Measurements from ENCODE around the gene MYLK. TPM values are rescaled to one million over a fixed set of nuclear protein-coding genes. Genes with fewer than 3 reads are reported as not detected.
"Not testable (repeated sequence)": the region's sequence is repeated elsewhere in the genome, so short reads cannot be mapped to it uniquely, and the experiment has no call there.

Gene MYLK
- total RNA-seq, 1 experiment from 2014 or later = not detected

DNA sequence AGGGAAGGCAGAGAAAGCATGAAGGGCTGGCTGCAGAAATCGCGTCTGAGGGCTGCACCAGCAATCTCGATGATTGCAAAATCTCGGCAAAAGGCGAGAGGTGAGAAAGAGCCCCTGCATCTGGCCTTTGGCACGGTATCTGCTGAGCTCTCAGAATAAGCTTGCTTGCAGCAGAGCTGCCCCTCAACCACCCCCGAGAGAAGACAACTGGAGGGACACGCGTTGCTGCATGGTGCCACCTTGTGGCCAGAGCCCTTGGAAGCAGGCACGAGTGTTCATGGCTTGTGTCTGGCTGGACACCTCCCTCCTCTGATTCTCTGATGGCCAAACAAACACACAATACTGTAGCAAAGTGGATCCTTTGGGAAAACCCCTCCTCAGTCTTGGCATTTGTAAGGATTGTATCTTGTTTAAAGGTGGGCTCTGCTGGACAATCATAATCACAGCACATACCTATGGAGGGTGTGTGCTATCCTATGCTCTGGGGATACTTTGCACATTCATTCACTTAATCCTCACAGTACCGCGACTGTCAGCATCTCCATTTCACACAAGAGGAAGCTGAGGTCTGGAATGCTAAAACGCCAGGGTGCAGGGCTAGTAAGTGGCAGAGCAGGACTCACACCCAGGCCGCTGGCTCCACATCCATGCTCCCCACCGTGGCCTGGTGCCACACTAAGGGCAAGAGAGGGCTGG lies 164.9 kb downstream of the MYLK start:
- in situ Hi-C loops (cut with HindIII; ENCODE audit: low sequenced_read_pairs) = not testable (repeated sequence)
- DNase-seq (ENCODE audit: low spot score) = peak; percentile 78

DNA sequence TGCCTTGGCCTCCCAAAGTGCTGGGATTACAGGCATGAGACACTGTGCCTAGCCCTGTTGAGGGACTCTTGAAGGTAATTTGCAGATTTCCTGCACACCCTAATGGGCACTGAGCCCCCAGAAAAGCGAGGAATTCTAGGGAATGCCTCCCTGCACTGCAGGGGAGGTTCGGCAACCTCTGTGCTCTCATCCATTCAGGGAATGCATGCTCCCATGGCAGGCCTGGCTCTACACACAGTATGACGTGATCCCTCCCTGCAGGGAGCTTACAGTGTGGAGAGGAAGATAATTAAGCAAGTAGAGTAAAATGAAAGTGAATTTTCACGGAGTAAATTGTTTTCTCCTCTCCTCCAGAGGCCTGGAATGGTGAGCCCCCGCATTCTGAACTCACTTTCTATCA lies 166.0 kb downstream of the MYLK start:
- DNase-seq (ENCODE audit: low spot score) = no peak
- in situ Hi-C loops (cut with HindIII; ENCODE audit: low sequenced_read_pairs) = no loop called here

DNA sequence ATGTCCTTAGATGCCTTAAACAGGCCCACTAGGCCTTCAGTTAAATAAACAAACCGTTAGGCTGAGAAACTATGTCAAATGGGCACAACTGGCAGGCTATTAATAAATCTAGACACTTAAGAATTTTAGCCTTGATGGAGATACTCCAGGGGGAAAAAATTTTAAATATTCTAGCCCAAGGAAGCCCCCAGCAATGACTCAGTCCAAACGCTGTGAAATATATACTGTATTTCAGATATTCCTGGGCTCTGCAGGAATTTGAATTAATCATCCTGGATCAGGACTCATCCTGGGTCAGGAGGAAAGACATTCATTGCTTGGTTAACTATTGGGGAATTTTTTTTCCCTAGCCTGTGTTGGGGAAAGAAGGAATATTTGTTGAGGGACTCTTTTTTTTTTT lies 166.7 kb downstream of the MYLK start:
- in situ Hi-C loops (cut with HindIII; ENCODE audit: low sequenced_read_pairs); DNase-seq (ENCODE audit: low spot score): not testable (repeated sequence)

DNA sequence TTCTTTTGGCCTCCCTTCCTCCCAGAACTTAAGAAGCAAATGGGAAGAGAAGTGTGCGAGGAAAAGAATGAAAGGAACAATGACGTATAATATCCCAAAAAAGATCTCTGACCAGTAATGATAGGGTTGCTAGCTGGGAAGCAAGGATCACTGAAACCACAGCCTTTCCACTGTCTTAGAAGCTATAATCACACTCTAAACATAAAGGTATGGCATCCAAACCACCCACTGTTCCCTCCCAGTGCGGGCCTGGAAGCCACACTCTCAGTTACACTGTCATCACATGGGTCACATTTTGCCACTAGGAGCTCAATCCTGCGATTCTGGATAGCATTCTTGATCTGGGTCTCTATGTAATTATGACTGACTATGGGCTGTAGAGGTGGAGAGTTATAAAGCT lies 167.7 kb downstream of the MYLK start:
- in situ Hi-C loops (cut with HindIII; ENCODE audit: low sequenced_read_pairs) = no loop called here
- DNase-seq (ENCODE audit: low spot score) = no peak

DNA sequence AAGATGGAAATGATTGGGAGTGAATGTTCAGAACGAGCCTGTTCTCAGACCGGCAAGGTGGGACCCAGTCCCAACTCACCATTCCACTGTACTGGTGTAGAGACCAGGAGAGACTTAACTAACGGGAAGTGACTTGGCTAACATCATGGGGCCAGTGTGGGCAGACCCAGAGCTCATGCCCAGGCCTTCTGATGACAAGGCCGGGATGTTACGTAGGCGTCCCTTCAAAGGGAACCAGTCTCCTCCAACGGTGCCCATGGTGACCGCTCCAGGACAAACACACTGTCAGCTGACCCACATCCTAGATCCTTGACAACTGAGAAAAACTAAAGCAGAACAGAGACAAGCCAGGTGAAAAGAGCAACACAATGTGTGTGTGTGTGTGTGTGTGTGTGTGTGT lies 170.9 kb downstream of the MYLK start:
- DNase-seq (ENCODE audit: low spot score) = no peak
- in situ Hi-C loops (cut with HindIII; ENCODE audit: low sequenced_read_pairs) = no loop called here

DNA sequence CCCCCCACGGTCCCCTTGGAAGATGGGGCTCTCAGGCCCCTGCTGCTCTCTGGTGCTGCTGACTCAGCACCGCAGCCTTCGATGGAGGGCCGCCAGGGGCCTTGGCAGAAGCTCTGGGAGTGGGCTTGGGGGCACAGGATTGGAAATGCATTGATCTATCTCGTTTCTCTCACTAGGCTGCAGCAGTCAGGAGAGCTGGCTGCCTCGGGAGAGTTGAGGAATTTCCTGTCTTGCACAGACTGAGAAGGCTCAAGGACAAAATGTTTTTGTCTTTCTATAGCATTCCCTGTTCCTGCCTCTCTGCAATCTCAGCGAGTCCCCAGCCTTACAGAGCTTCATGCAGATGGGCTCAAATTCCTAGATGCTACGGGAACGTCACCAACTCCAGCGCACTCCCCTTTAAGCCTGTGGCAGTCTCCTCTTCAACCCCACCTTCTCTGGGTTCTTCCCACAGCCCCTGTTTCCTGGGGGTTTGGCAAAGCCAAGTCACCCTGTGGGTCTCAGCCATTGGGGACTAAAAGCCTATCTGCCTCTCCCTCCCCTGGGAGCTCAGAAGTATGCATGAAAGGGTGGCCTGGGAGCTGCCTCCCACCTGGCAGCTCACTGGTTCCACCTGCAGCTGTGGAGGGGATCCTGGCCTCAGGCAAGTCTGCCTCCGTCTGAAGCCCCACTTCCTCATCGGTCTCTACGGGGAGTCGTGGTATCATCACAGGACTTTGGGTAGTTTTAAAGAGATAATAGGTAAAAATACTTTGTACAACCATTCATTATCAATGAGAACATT lies 171.9 kb downstream of the MYLK start:
- DNase-seq (ENCODE audit: low spot score) = no peak
- in situ Hi-C loops (cut with HindIII; ENCODE audit: low sequenced_read_pairs) = no loop called here

DNA sequence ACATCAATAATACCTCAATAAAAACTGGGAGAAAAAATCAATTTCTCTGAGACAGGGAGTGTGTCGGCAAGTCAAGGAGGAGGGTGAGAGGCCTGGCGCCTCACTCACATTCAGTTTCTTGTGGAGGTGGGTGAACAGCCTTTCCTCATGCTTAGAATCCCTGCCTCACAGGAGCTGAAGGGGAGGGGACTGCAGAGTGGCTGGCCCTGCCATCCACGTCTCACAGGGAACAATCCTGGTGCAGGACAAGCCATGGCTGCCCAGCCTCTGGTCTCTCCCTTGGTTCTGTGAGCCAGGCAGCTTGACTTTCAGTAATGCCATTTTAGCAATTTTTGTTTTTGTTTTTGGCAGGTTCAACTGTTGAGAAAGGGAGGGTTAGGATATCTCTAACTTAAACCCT lies 172.8 kb downstream of the MYLK start:
- in situ Hi-C loops (cut with HindIII; ENCODE audit: low sequenced_read_pairs) = no loop called here
- DNase-seq (ENCODE audit: low spot score) = no peak

DNA sequence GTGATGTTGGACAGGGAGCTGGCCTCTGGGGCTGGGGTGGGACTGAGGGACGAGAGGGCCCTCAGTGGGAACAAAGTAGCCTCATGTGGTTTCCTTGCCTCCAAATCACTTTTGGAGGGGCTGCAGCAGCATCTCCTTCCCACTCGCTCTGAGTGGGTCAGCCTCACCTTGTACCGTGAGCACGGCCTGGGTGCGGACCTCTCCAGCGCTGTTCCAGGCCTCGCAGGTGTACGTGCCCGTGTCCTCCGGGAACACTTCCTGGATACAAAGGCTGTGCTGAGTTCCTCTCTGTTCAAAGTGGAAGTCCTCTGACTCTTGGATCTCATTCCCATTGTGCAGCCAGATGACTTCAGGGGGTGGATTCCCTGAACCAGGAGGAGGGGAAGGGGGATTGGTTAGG lies 175.6 kb downstream of the MYLK start:
- in situ Hi-C loops (cut with HindIII; ENCODE audit: low sequenced_read_pairs) = no loop called here
- DNase-seq (ENCODE audit: low spot score) = no peak

DNA sequence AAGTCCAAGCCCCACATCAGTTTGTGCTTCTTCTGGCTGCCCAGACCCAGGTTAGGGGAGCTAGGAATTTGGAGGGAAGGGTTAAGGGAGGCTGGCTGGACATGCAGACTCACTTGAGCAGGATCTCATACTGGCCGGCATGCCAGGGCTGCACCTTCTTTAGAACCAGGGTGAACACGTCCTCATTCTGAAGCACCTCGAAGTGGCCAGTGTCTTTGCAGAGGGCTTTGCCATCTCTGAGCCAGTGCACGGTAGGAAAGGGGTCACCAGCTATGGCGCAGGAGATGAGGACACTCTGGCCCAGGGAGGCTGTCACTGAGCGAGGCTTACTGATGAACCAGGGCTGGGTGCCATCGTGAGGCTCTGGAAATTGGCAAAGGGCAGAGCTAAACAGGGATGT lies 176.5 kb downstream of the MYLK start:
- DNase-seq (ENCODE audit: low spot score); in situ Hi-C loops (cut with HindIII; ENCODE audit: low sequenced_read_pairs): not testable (repeated sequence)

DNA sequence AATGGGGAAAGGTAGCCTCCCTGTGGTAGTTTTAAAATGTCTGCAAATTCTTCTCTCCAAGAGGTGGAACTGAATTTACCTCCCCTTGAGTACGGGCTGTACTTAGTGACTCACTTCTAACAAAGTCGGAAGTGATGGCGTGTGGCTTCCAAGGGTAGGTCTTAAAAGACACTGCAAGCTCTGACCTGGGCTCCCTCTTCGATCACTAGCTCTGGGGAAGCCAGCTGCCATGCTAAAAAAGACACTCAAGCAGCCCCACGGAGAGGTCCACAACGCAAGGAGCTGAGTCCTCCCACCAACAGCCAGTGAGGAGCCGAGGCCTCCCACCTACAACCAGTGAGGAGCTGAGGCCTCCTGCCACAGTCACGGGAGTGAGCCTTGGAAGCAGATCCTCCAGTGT lies 177.3 kb downstream of the MYLK start:
- in situ Hi-C loops (cut with HindIII; ENCODE audit: low sequenced_read_pairs) = no loop called here
- no peak for DNase-seq (ENCODE audit: low spot score)

DNA sequence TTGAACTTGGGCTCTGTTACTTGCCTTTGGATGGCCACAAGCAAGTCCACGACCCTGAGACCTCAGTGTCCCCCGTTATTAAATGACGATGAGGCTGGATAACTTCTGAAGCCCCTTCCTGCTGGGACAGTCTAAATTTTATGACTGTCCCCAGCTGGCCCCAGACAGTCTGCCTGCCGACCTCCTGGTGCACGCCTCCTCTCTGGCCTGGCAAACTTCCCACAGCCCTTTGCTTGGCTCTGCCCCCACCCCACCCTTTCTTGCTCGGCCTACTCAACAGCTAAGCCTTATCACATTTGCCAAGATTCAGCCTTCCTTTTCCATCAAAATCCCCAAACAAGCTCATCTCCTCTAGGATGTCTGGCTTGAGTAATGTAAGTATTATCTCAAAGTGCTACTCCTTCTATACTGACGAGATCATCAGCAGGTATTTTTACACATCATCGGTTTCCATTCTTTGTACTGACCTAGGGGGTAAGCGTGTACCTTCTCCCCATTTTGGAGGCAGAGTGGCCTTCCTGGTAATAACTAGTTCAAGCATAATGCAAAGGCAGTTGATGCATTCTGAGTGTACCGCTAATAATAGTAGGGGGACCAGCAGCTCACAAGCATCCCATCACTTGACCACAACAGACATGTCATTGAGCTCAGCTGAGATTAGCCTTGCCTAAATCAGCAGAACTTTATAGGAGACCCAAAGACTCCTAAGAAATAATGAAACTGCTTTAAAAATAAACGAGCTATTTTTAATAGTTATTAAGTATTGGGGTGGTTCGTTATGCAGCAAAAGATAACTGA lies 178.4 kb downstream of the MYLK start:
- DNase-seq (ENCODE audit: low spot score) = no peak
- in situ Hi-C loops (cut with HindIII; ENCODE audit: low sequenced_read_pairs) = no loop called here

DNA sequence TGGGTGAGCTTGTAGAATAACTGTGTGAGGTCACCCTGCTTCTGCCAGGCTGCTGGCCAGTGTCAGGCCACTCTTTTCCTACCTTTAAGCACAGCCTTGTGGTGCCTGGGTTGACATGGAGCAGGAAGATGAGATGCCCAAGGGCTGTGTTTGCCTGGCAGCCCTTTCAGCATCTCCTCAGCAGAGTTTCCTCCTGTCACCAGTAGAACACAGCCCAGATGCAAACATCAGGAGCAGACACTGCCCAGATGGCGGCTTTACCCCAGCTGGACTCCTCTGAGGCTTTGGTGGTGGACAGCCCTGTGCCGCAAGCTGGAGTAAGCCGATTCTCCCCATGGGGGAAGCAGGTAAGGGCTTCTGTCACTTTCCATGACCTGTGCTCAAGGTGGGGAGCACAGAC lies 180.5 kb downstream of the MYLK start:
- in situ Hi-C loops (cut with HindIII; ENCODE audit: low sequenced_read_pairs); DNase-seq (ENCODE audit: low spot score): not testable (repeated sequence)

DNA sequence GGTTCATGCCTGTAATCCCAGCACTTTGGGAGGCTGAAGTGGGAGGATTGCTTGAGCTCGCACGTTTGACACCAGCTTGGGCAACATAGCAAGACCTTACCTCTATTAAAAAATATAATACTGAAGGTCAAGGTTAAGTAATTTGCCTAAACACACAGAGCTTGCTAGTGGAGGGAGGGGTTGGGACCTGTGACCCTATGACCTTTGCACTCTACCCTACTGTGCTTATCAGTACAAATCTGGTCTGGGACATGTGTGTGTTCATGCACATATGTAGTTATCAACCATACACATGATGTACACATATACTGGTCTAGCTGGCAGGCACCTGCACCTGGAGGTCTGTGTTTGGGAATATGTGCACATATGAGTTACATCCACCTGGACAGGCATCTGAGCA lies 181.4 kb downstream of the MYLK start:
- in situ Hi-C loops (cut with HindIII; ENCODE audit: low sequenced_read_pairs) = no loop called here
- DNase-seq (ENCODE audit: low spot score) = no peak

DNA sequence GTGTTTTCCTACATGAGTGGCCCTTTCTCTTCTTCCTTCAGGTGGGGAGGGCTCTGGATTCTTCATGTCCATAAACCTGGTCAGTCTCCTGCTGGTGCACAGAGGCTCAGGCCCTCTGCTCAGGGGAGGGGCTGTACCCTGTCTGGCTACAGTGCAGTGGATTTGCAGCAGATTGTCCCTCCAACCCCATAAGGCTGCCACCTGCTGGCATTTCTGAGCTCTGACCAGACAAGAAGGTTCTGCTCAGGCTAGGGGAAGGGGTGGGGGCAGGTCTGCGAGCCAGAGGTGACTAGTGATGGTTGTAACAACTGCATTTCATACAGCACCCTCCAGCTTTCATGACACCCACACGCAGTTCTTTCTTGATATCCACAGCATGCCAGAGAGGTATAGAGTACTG lies 182.1 kb downstream of the MYLK start:
- DNase-seq (ENCODE audit: low spot score) = peak; percentile 18
- in situ Hi-C loops (cut with HindIII; ENCODE audit: low sequenced_read_pairs) = not testable (repeated sequence)

DNA sequence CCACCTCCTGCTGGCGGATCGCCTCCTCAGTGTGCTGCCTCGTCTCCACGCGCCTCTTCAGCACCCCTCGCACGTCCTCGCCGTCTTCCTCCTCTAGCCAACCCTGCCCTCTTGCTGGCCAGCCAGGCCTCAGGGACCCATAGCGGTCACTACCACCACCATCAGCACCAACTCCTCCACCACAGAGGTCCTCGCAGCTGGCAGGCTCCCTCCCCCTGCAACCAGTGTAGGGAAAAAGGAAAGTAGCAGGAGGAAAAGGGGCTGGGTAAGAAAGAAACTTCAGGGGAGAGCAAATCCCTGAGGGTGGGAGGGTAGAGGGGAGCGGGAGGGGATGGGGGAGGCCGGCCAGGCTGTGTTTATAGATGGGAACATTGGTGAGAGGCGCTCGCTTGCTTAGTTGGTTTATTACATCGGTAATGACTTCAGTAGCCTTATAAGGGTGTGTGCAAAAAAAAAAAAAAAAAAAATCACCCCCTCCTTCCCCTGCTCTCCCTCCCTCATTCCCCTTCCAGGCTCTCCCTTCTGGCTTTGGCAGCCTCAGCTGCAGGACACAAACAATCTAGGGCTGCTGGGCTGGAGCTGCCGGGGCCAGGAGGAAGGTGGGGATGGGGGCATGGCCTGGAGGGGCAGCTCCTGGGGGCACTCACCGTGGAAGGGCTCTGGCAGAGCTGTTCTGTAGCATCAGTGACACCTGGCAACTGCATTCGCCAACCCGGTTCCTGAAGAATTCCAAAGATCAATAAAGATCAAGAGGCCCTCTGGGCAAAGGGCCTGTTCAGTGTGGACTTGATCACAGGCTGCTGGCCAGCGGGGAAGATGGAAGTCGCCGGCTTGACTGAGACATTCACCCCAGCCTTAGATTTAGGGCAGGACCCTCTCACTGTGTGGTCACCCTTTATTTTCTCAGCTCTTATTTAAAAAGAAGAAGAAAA lies 183.1 kb downstream of the MYLK start:
- in situ Hi-C loops (cut with HindIII; ENCODE audit: low sequenced_read_pairs) = no loop called here

DNA sequence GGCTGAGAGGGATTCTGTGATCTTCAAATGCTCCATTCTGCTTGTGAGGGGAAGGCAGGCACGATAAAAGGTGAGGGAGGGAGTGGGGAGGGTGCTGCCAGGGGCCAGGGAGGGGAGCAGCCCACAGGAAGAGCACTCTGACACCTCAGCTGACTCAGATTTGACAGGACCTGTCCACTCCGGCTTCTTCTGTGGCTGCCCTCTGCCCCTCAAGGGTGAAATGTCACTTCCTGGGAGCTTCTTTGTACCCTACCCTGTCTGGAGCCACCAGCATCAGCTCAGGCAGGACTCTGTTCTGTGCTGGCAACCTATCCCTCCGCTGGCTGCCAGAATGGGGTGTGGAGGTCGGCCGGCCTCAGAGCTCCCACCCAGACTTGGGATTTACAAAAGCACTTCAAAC lies 185.3 kb downstream of the MYLK start:
- in situ Hi-C loops (cut with HindIII; ENCODE audit: low sequenced_read_pairs) = no loop called here
- DNase-seq (ENCODE audit: low spot score) = no peak

More for the DNA sequence above, 183.1 kb downstream of the MYLK start:
- no peak for DNase-seq (ENCODE audit: low spot score)

DNA sequence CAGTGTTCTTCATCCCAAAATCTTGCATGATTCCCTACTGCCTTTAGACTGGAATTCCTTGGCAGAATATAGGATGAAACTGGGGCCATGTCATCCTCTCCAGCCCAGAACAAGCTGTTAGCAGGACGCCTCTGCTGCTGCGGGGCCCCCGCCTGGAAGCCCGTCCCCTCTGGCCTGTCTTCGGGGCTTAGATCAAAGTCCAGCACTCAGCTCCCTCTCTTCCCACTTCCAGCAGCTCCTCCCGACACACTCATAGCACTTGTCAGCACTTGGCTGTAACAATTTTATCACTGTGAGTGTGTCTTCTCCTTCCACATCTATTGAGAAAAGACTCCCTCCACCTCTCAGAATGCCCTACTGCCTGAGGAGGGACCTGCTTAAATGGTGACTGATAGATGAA lies 187.3 kb downstream of the MYLK start:
- in situ Hi-C loops (cut with HindIII; ENCODE audit: low sequenced_read_pairs) = no loop called here
- DNase-seq (ENCODE audit: low spot score) = no peak

DNA sequence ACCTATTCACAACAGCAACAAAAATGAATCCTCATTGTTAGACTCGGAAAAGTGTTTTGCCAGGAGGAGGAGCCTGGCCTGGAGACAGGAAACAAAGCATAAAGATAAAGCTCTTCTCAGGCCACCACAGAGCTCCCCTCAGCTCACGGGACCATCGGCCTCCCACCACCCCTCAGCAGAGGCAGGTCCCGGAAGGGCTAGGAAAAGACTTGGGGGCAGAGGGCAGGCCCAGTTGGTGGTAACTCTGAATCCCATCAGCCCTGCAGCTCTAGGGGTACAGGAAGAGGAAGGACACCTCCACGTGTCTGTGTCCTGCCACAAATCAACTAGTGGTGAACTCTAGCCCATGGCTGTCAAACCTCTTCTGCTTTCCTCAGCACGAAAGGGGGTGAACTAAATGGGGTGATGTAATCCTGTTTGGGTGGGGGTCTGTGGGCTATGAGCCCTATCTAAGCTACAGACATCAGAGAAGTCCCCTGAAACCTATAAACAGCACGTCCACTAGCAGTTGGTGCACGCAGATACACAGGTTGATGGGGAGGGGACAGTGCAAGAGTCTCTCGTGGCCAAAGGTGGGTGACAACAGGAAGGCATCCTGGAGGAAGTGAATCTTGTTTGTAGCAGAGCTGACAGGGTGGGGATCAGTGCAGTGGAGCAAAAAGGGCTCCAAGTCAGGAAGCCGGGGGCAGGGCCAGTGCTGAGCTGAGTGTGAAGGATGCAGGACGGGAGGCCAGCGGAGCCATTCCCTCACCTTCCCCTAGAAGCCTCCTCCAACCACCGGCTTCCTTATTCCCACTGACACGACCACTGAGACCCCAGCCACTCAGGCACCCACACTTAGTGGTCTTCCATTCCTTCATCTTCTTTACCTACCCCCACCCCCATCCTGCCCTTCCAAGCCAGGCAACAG lies 188.1 kb downstream of the MYLK start:
- DNase-seq (ENCODE audit: low spot score) = no peak
- in situ Hi-C loops (cut with HindIII; ENCODE audit: low sequenced_read_pairs) = no loop called here

Measured in G401 (cell line).